Measurements from ENCODE around the gene DPP9. TPM values are rescaled to one million over a fixed set of nuclear protein-coding genes. Genes with fewer than 3 reads are reported as not detected.

The DPP9 gene
- total and polyA plus RNA-seq, 2 of the 4 experiments (the other 2 are of a cell fraction) = 12.4 to 33.0 TPM

DNA sequence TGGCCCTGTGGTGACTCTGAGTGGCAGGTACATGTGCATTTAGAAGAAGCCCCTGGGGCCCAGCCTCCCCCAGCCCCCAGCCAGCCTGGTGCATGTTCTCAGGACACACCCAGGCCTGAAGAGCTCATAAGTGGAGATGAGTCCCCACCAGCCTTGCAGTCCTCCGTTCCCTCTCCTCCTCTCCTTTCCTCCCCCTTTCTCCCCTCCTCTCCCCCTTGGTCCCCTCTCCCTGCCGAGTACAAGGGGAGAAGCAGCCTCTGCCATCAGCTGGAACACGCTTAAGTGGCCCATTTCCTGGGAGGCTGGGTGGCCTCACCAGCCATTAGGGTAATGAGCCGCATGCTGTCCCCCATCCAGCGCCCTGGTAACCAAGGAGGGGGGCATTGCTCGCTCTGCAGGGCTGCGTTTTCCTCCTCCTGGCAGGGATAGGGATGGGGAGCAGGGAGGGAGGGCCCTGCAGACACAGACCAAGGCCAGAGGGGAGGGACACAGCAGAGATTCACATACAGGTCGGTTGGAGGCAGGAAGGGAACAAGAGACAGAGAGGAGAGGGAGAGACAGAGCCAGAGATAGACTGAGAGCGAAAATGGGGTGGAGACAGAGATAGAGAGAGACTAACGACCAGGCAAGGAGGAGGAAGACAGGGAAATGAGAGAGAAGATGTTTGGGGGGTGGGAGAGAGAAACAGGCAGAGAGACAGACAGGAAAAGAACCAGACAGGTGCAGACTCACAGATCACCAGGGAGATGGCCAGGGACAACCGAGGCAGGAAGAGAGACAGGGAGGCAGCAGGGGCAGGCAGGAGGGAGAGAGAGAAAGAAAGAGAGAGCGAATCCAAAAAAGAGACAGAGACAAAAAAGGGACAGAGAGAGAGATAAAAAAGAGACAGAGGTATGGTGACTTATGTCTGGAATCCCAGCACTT, 19.3 kb upstream of the DPP9 start:
- BruUV-seq (replicated peaks) = no TSS peak
- Histone ChIP-seq H3K9ac (ENCODE audit: low read depth, low read length) (no peak overlapping the region), H3K4ac (ENCODE audit: low read depth, low read length) (no peak overlapping the region), H3K23ac (ENCODE audit: low read depth, low read length) (no peak overlapping the region), H2BK20ac (ENCODE audit: low read depth, low read length) (no peak overlapping the region), H3K9me3 (ENCODE audit: control insufficient read depth, insufficient read depth, low read length) (no peaks in the 10 kb centered on the region), H2BK15ac (ENCODE audit: low read depth, low read length) (no peak overlapping the region), H3K27me3 (ENCODE audit: control insufficient read depth, insufficient read depth, low read length) (peaks cover 12% of the 10 kb centered on the region), H4K91ac (ENCODE audit: insufficient read depth, low read depth, low read length) (no peak overlapping the region), H3K18ac (ENCODE audit: low read depth, low read length) (no peak overlapping the region), H2BK120ac (ENCODE audit: low read depth, low read length) (no peak overlapping the region), H2AK9ac (replicated peaks; ENCODE audit: low read depth, low read length, poor library complexity) (peak overlapping the region; percentile 78), H4K5ac (ENCODE audit: low read depth, low read length) (no peak overlapping the region), H3K14ac (replicated peaks; ENCODE audit: low read depth, low read length) (no peak overlapping the region), H3K56ac (ENCODE audit: extremely low read depth, insufficient read depth, low read length) (no peak overlapping the region), H3K4me2 (ENCODE audit: low read depth, low read length) (no peak overlapping the region), H2AK5ac (ENCODE audit: low read depth, low read length) (no peak overlapping the region), H3K9me1 (ENCODE audit: insufficient read depth, low read length) (no peaks in the 10 kb centered on the region), H3K4me3 (ENCODE audit: insufficient read depth, low read depth, low read length) (no peak overlapping the region), H3K36me3 (ENCODE audit: control insufficient read depth, insufficient read depth, low read length) (no peaks in the 10 kb centered on the region), H2BK5ac (ENCODE audit: low read depth, low read length, poor library complexity, severe bottlenecking) (no peak overlapping the region), H2AFZ (replicated peaks; ENCODE audit: low read length, poor library complexity) (peak overlapping the region; percentile 70), H3K27ac (ENCODE audit: insufficient read depth, low read length) (no peak overlapping the region), H3K4me1 (ENCODE audit: control insufficient read depth, insufficient read depth, low read length) (peaks cover 2% of the 10 kb centered on the region; the same call in 1 of the 2 replicates), H3K79me1 (ENCODE audit: low read depth in 1 of 2, low read length in 2 of 2) (no peaks in the 10 kb centered on the region), H4K8ac (ENCODE audit: low read depth in 2 of 2, low read length in 2 of 2) (no peak overlapping the region), H4K20me1 (ENCODE audit: insufficient read depth, low read length) (no peaks in the 10 kb centered on the region)
- TF ChIP-seq, protein P1, sequence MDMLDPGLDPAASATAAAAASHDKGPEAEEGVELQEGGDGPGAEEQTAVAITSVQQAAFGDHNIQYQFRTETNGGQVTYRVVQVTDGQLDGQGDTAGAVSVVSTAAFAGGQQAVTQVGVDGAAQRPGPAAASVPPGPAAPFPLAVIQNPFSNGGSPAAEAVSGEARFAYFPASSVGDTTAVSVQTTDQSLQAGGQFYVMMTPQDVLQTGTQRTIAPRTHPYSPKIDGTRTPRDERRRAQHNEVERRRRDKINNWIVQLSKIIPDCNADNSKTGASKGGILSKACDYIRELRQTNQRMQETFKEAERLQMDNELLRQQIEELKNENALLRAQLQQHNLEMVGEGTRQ (IDR thresholded peaks at IDR 0.05; ENCODE audit: low read depth, low read length) = no peak
- no peak for TF ChIP-seq SMC3 (IDR thresholded peaks at IDR 0.05; ENCODE audit: low read depth, low read length)
- TF ChIP-seq BHLHE40 (IDR thresholded peaks at IDR 0.05; ENCODE audit: low read depth, low read length) = no peak
- TF ChIP-seq POLR2A (IDR thresholded peaks at IDR 0.05; ENCODE audit: low read depth, low read length) = no peak
- no peak for TF ChIP-seq RFX5 (IDR thresholded peaks at IDR 0.05; ENCODE audit: low read depth, low read length)
- TF ChIP-seq CEBPB (IDR thresholded peaks at IDR 0.05; ENCODE audit: low read depth, low read length) = no peak
- no peak for TF ChIP-seq RAD21 (IDR thresholded peaks at IDR 0.05; ENCODE audit: low read length)
- TF ChIP-seq MAZ (IDR thresholded peaks at IDR 0.05; ENCODE audit: borderline replicate concordance, low read depth, low read length) = no peak
- TF ChIP-seq MXI1 (IDR thresholded peaks at IDR 0.05; ENCODE audit: borderline replicate concordance, low read depth, low read length) = no peak
- TF ChIP-seq, protein P2, sequence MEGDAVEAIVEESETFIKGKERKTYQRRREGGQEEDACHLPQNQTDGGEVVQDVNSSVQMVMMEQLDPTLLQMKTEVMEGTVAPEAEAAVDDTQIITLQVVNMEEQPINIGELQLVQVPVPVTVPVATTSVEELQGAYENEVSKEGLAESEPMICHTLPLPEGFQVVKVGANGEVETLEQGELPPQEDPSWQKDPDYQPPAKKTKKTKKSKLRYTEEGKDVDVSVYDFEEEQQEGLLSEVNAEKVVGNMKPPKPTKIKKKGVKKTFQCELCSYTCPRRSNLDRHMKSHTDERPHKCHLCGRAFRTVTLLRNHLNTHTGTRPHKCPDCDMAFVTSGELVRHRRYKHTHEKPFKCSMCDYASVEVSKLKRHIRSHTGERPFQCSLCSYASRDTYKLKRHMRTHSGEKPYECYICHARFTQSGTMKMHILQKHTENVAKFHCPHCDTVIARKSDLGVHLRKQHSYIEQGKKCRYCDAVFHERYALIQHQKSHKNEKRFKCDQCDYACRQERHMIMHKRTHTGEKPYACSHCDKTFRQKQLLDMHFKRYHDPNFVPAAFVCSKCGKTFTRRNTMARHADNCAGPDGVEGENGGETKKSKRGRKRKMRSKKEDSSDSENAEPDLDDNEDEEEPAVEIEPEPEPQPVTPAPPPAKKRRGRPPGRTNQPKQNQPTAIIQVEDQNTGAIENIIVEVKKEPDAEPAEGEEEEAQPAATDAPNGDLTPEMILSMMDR (conservative IDR thresholded peaks at IDR 0.05; ENCODE audit: low read depth, low read length) = no peak
- no peak for TF ChIP-seq CHD1 (IDR thresholded peaks at IDR 0.05; ENCODE audit: low read depth, low read length)
- TF ChIP-seq FOS (IDR thresholded peaks at IDR 0.05; ENCODE audit: low read depth, low read length) = no peak
- TF ChIP-seq, protein P3, sequence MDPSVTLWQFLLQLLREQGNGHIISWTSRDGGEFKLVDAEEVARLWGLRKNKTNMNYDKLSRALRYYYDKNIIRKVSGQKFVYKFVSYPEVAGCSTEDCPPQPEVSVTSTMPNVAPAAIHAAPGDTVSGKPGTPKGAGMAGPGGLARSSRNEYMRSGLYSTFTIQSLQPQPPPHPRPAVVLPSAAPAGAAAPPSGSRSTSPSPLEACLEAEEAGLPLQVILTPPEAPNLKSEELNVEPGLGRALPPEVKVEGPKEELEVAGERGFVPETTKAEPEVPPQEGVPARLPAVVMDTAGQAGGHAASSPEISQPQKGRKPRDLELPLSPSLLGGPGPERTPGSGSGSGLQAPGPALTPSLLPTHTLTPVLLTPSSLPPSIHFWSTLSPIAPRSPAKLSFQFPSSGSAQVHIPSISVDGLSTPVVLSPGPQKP (IDR thresholded peaks at IDR 0.05; ENCODE audit: borderline replicate concordance, low read depth, low read length) = no peak
- no peak for TF ChIP-seq MAFK (IDR thresholded peaks at IDR 0.05; ENCODE audit: low read depth, low read length)
- CTCF ChIA-PET = no interaction called here
- dilution Hi-C loops (cut with HindIII; ENCODE audit: low sequenced_read_pairs, unreplicated experiment) = no loop called here
- DNase-seq (no peak), ATAC-seq (ENCODE audit: low read depth) (no peak)
- in situ Hi-C loops (cut with MboI; ENCODE audit: low sequenced_read_pairs) = no loop called here
- WGBS, 2 experiments (ENCODE audit: extremely low coverage in 2 of 2, insufficient read length in 1 of 2) = 32% methylated on average over 8 of the region's 12 CpGs; no CpG with 5 or more reads in 1 of the 2 experiments
- POLR2A ChIA-PET (ENCODE audit: unreplicated experiment) = interaction anchor here (0.6 kb wide), 1 partner anchor 18 kb away, joined by 3 read pairs; no protein-coding TSS in a partner anchor
- intact Hi-C loops (cut with micrococcal nuclease) = no loop called here

All from IMR-90 (cell line).